NCI-H146 treated with DMSO at 0.1 percent for 48 hours (cell line): ENCODE measurements around the gene ATP6V1B1.
"Not testable (repeated sequence)": the region's sequence is repeated elsewhere in the genome, so short reads cannot be mapped to it uniquely, and the experiment has no call there.

Experiments
- DNase-seq: peaks from one replicate; lab custom pipeline; 2025; ENCODE audit not compliant: unreplicated experiment; lab: John Stamatoyannopoulos, UW

ATP6V1B1 gene

DNA sequence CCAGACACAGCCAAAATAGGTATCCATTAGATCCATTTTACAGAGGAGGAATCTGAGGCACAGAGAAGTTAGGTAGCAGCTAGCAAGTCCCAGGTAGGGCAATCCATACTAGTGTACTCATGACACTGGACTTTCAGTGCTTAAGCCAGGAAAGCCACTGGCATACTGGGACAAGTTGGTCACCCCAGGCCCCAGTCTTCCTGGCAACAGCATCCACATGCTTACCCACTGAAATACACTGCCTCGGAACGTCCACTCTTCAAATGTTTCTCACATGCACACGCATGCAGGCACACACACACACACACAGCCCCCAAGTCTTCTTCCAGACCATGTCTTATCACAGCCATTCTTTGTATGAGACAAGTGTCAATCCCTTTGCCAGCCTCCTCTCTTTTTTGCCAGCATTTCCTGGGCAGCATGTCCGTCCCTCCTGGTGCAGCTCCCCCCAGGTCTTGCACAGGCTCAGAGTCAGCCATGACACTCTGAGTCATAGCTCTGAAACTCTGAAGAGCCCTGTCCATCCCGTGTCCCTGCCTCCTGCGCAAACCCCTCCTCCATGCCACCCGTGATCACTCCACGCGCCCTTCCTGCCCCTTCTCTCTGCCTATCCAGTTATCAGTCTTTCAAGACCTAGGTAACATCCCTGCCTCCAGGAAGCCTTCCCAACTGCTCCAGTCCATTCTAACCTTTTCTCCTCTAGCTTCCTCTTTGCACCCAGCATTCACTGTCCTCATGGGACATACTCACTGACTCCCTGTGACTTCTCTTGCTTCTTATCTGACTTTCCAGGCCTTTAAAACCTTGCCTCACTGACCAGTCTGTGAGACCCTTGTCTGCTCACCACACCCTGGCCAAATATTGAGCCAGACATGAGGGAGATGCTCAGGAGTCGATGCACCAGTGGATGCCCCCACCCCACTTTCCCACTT lies 69.8 kb downstream of the ATP6V1B1 start:
- DNase-seq: no peak

DNA sequence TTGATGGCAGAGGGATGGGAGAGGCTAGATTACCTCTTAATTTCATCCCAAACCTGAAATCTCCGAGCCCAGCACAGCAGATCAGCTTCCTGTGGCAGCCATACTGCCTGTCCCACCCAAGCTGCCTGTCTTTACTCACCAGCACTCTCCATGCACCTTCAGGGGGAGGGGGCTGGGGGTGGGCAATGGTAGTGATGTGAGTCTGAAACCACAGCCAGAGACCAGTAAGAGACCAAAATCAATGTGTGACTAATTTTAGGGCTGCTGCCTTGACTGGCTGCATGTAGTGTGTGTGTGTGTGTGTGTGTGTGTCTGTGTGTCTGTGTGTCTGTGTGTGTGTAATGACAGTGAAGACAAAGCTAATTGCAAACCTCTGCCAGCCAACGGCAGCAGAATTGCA lies 70.6 kb downstream of the ATP6V1B1 start:
- no peak for DNase-seq

DNA sequence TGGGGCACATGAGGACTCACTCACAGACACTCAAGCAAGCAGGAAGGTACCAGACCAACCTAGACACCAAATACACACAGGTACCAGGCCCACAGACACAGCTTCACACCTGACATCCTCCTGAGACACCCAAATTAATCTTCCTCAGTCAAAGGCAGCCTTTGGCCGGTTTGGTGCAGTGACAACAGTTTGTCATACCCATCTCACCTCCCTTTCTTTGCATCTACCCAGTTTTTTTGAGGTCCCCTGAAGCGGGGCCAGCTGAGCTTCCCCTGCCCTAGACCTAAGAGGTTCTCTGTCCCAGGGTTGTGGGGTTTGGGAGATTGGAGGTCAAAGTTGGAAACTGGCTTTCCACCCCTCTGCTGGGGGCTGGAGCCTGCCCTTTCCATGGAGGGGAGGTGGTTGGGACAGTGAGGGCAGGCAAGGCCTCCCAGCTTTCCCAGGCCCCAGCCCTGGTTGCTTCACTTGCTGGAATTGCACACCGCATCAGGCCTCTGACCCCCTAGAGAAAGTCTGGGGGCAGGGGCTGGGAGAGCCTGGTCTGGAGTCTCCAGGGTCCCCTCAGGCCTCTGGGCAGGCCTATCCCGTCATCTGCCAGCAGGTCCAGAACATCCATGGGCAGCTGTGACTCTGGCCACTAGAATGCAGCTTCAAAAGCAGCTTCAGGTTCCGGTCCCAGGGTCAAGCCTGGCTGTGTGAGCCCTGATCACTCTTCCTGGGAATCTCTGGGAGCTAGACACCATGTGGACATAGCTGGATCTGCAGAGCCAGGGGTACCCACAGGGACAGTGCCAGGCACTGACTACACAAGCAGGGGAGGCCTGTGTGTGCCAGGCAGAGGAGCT lies 71.5 kb downstream of the ATP6V1B1 start:
- no peak for DNase-seq

DNA sequence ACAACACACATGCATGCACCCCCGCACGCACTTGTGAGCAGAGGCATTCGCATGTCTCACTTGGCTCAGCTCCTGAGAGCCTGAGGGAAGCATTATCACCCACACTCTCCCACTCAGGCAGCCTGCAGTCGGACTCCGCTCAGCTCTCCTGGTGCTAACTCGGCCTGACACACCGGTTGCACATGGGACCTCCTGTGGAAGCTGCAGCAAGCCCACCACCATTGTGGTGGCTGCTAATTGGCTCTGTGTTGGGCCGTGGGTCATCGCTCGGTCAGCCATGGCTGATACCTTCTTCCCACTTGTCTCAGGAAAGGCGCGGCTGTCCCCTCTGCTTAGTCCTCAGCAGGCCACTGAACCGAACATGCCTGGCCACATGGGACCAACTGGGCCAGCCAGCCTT lies 72.6 kb downstream of the ATP6V1B1 start:
- DNase-seq: no peak

DNA sequence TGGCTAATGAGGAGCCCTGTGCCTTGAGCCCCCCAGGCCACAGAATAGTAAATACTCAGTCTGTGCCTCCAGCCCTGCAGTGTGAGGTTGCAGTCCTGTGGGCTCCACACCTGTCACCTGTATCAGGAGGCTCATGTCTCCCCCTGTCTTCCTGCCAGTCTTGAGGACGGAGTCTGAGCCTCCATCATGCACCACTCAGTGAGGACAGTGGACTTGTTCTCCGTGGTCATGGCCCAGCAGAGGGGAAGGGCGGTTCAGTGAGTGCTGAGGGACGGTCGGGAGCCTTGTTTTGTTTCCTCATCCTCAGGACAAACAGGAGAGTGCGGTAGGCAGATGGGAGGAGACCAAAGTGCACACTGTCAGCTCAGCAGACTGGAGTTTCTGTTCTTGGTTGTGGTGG lies 76.1 kb downstream of the ATP6V1B1 start:
- not testable (repeated sequence) for DNase-seq
